Measurements from ENCODE around the gene PBX1. TPM values are rescaled to one million over a fixed set of nuclear protein-coding genes. Genes with fewer than 3 reads are reported as not detected.

PBX1 gene
- total and polyA plus RNA-seq, 4 donors, result 2.2 to 17.3 (median 5.1) TPM

- no peaks in the 10 kb centered on the region for H3K9me3 ChIP-seq (ENCODE audit: control insufficient read depth in 4 of 4, low read length in 3 of 4)
- DNase-seq (ENCODE audit: low spot score), result no peak
- H3K9ac ChIP-seq (ENCODE audit: low read depth in 1 of 2, low read length in 2 of 2), result no peak overlapping the region
- WGBS, result 92% methylated on average over 4 of the region's 4 CpGs
- H3K4me3 ChIP-seq (ENCODE audit: low read depth in 1 of 3, low read length in 3 of 3), result no peak overlapping the region
- H3K27me3 ChIP-seq (ENCODE audit: control insufficient read depth in 4 of 4, insufficient read depth in 4 of 4, low read length in 3 of 4), result no peaks in the 10 kb centered on the region
- TF ChIP-seq ATF3 (IDR thresholded peaks at IDR 0.05), result no peak
- TF ChIP-seq RXRA (IDR thresholded peaks at IDR 0.05), result no peak
- TF ChIP-seq FOXA2 (IDR thresholded peaks at IDR 0.05), result no peak
- no peak for TF ChIP-seq EGR1 (IDR thresholded peaks at IDR 0.05; ENCODE audit: low read depth in 2 of 2)
- TF ChIP-seq NR2F2 (IDR thresholded peaks at IDR 0.05), result no peak
- TF ChIP-seq CTCF (IDR thresholded peaks at IDR 0.05; ENCODE audit: low read depth, low read length, missing input control), result no peak
- TF ChIP-seq HNF4G (IDR thresholded peaks at IDR 0.05), result no peak
- TF ChIP-seq ZBTB33 (IDR thresholded peaks at IDR 0.05), result no peak
- no peak for TF ChIP-seq REST (IDR thresholded peaks at IDR 0.05)
- no peak for TF ChIP-seq MAX (IDR thresholded peaks at IDR 0.05)
- TF ChIP-seq HNF4A (conservative IDR thresholded peaks at IDR 0.05), result no peak
- no peak for TF ChIP-seq JUND (IDR thresholded peaks at IDR 0.05)
- TF ChIP-seq FOXA1 (IDR thresholded peaks at IDR 0.05), result no peak
- TF ChIP-seq RAD21 (IDR thresholded peaks at IDR 0.05), result no peak
- no peak for TF ChIP-seq TAF1 (conservative IDR thresholded peaks at IDR 0.05)
- TF ChIP-seq YY1 (IDR thresholded peaks at IDR 0.05), result no peak
- no peak for TF ChIP-seq GABPA (IDR thresholded peaks at IDR 0.05 in 1 of 2, conservative IDR thresholded peaks at IDR 0.05 in 1 of 2)
- TF ChIP-seq SP1 (IDR thresholded peaks at IDR 0.05), result no peak
- no peaks in the 10 kb centered on the region for H3K36me3 ChIP-seq (ENCODE audit: control insufficient read depth in 4 of 4, insufficient read depth in 3 of 4, low read depth in 1 of 4, low read length in 3 of 4)
- H3K4me1 ChIP-seq (ENCODE audit: control insufficient read depth in 4 of 4, insufficient read depth in 4 of 4, low read length in 3 of 4), result peaks cover 0 to 2% (median 0%) of the 10 kb centered on the region in 4 donors
- no peak overlapping the region for H3K27ac ChIP-seq (ENCODE audit: low read depth in 1 of 2, low read length in 2 of 2)
These were observed 19.7 kb downstream of the PBX1 start for GRCh38 chr1:164578479-164579200.
